ENCODE measurements around the gene FSTL1. TPM values are rescaled to one million over a fixed set of nuclear protein-coding genes. Genes with fewer than 3 reads are reported as not detected.

The FSTL1 gene
- total RNA-seq, 1 donor from 2014 or later = 383 TPM

- Mint-ChIP-seq H3K36me3 (no peaks in the 10 kb centered on the region), H3K27me3 (no peaks in the 10 kb centered on the region), H3K9me3 (peaks cover 5% of the 10 kb centered on the region), H3K4me1 (ENCODE audit: unreplicated experiment) (peaks cover 18% of the 10 kb centered on the region), H3K27ac (no peak overlapping the region), H3K4me3 (no peak overlapping the region)
- DNase-seq (ENCODE audit: extremely low spot score, unreplicated experiment) = no peak
- TF ChIP-seq, protein P1, sequence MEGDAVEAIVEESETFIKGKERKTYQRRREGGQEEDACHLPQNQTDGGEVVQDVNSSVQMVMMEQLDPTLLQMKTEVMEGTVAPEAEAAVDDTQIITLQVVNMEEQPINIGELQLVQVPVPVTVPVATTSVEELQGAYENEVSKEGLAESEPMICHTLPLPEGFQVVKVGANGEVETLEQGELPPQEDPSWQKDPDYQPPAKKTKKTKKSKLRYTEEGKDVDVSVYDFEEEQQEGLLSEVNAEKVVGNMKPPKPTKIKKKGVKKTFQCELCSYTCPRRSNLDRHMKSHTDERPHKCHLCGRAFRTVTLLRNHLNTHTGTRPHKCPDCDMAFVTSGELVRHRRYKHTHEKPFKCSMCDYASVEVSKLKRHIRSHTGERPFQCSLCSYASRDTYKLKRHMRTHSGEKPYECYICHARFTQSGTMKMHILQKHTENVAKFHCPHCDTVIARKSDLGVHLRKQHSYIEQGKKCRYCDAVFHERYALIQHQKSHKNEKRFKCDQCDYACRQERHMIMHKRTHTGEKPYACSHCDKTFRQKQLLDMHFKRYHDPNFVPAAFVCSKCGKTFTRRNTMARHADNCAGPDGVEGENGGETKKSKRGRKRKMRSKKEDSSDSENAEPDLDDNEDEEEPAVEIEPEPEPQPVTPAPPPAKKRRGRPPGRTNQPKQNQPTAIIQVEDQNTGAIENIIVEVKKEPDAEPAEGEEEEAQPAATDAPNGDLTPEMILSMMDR (conservative IDR thresholded peaks at IDR 0.05) = no peak
These were observed 45.0 kb upstream of the FSTL1 start for GRCh38 chr3:120495809-120496208.

DNA sequence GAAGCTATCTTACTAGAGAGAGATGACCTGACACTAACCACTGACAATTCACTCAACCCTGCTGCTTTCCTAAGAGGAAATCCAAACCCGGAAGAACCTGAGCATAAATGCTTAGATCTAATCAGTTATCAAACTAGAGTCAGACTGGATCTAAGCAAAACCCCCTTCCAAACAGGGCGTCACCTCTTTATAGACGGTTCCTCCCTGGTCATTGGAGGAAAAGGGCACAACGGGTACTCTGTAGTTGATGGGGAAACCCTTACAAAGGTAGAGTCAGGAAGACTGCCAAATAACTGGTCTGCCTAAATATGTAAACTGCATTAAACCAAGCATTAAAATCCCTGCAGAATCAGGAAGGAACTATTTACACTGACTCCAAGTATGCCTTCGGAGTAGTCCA lies 41.3 kb upstream of the FSTL1 start:
- TF ChIP-seq, protein P1 (conservative IDR thresholded peaks at IDR 0.05) = no peak

DNA sequence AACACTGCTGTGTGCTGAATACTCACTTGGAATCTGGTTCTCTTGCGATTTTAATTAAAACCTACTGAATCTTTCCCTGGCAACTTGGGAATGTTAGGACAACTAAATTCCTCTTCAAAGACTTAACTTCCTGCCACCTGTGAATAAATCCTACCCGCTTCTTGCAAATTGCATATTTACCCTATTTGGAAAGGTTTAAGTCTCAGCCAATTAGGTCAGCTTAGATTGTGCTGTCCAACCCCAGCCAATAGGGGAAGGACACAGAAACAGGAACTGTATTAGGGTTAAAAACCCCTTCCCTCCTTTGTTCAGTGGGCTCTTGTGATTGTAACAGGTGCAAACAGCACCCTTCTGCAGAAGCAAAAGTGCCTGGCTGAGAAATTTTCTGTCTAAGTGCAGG lies 38.6 kb upstream of the FSTL1 start:
- Mint-ChIP-seq H3K27me3 (no peaks in the 10 kb centered on the region), H3K4me1 (ENCODE audit: unreplicated experiment) (no peaks in the 10 kb centered on the region), H3K9me3 (peaks cover 2% of the 10 kb centered on the region), H3K27ac (no peak overlapping the region), H3K4me3 (no peak overlapping the region), H3K36me3 (no peaks in the 10 kb centered on the region)
- DNase-seq (ENCODE audit: extremely low spot score, unreplicated experiment) = no peak
- TF ChIP-seq, protein P1 (conservative IDR thresholded peaks at IDR 0.05) = no peak

More for the DNA sequence above, 41.3 kb upstream of the FSTL1 start:
- H3K9me3 Mint-ChIP-seq = peaks cover 5% of the 10 kb centered on the region
- no peaks in the 10 kb centered on the region for H3K27me3 Mint-ChIP-seq
- H3K27ac Mint-ChIP-seq = no peak overlapping the region
- peaks cover under 1% of the 10 kb centered on the region for H3K4me1 Mint-ChIP-seq (ENCODE audit: unreplicated experiment)
- no peaks in the 10 kb centered on the region for H3K36me3 Mint-ChIP-seq
- no peak for DNase-seq (ENCODE audit: extremely low spot score, unreplicated experiment)
- no peak overlapping the region for H3K4me3 Mint-ChIP-seq

GRCh38 chr3:120488296-120488695 lies 37.5 kb upstream of the FSTL1 start:
- no peaks in the 10 kb centered on the region for H3K27me3 Mint-ChIP-seq
- H3K27ac Mint-ChIP-seq = no peak overlapping the region
- no peaks in the 10 kb centered on the region for H3K36me3 Mint-ChIP-seq
- H3K4me3 Mint-ChIP-seq = no peak overlapping the region
- no peaks in the 10 kb centered on the region for H3K4me1 Mint-ChIP-seq (ENCODE audit: unreplicated experiment)
- no peaks in the 10 kb centered on the region for H3K9me3 Mint-ChIP-seq
- TF ChIP-seq, protein P1 (conservative IDR thresholded peaks at IDR 0.05) = no peak
- no peak for DNase-seq (ENCODE audit: extremely low spot score, unreplicated experiment)

DNA sequence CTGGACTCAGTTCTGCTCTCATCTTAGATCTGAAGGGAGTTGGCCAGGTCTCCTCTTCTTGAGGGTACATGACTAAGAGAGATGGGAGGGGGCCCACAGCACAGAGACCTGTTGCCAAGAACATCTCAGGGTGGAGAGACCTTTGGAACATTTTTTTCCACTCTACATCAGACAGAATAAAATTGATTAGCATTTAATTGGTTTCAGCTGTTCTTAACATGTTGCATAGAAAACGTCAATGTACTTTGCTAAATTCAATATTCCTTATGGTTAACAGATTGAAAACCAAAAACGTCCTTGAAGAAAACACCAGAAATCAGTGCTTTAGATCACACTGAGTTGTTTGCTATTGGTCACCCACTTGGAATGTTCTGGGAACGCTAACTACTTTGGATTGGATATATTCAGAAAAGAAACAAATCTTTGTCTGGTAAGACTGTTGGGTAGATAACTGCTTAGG lies 36.4 kb upstream of the FSTL1 start:
- no peak overlapping the region for H3K4me3 Mint-ChIP-seq
- H3K27me3 Mint-ChIP-seq = no peaks in the 10 kb centered on the region
- TF ChIP-seq, protein P1 (conservative IDR thresholded peaks at IDR 0.05) = no peak
- H3K36me3 Mint-ChIP-seq = no peaks in the 10 kb centered on the region
- no peaks in the 10 kb centered on the region for H3K9me3 Mint-ChIP-seq
- no peak for DNase-seq (ENCODE audit: extremely low spot score, unreplicated experiment)
- H3K4me1 Mint-ChIP-seq (ENCODE audit: unreplicated experiment) = no peaks in the 10 kb centered on the region
- no peak overlapping the region for H3K27ac Mint-ChIP-seq

DNA sequence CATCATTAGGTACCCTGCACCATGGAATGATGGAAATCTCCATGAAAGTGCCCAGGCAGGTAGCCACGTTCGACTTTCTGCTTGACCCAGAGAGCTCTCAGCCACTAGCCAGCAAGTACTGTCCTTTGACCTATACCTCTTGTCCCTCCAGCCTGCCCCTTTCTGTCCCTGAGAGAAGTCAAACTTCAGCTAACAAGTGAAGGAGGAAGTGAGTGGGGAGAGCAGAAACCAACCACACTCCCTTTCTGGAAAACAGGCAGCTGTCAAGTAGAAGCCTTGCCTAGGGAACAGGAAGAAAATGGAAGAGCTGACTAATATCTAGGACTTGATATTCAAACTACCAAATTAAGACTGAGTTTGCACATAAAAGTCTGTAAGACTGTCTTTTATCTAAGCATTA lies 30.3 kb upstream of the FSTL1 start:
- Mint-ChIP-seq H3K4me1 (ENCODE audit: unreplicated experiment) (peaks cover 7% of the 10 kb centered on the region), H3K27ac (no peak overlapping the region), H3K36me3 (no peaks in the 10 kb centered on the region), H3K4me3 (no peak overlapping the region), H3K27me3 (no peaks in the 10 kb centered on the region), H3K9me3 (no peaks in the 10 kb centered on the region)
- TF ChIP-seq, protein P1 (conservative IDR thresholded peaks at IDR 0.05) = no peak
- no peak for DNase-seq (ENCODE audit: extremely low spot score, unreplicated experiment)
